Bone marrow (tissue), 2 donors: ENCODE data around the gene CEP104.

Source experiments
- DNase-seq, 2 donors: peaks; one replicate each; lab custom pipeline; 2025; lab: John Stamatoyannopoulos, UW

Gene CEP104

GRCh38 chr1:3778590-3779264 is 78.3 kb downstream of the CEP104 start:
- no peak for DNase-seq

DNA sequence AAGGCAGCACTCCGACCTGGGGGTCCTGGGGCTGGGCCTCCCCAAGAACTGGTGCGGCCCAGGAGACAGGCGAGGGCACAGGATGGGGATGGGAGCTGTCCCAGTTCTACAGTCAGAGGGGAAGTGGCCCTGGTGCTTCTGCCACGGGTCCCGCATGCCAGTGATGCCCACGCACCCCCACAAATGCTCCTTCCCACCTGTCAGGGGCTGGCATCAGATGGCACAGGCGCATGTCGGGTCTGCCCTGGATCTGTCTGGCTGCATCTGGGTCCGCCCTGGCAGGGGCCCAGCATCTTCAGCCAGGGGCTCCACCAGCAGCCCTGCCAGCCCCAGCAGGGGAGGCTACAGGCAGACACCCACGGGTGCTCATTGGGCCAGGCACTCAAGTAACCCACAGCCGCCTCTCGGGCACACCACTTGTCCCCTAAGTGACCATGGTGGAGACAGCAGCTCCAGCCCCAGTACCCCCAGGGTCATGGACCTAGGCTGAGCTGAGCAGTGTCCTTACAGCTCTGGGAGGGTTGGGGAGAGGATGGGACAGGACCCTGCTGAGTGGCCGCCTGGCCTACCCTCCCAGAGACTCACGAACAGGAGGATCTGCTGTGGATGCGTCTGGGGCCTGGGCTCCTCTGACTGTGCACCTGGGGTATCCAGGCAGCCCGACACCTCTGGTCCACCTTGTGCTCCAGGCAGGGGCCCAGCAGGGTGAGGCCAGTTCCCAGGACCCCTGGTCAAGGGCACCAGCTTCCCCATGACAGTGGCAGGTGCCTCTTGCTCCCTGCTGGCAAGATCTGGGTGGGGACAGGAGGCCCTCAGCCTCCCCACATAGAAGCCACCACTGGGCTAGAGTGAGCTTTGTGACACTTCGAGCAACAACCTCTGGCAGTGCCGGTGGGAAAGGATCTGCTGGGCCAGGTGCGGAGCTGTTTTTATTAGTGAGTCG is 79.1 kb downstream of the CEP104 start:
- DNase-seq = no peak

GRCh38 chr1:3777078-3777547 is 79.9 kb downstream of the CEP104 start:
- no peak for DNase-seq

GRCh38 chr1:3776231-3776961 is 80.6 kb downstream of the CEP104 start:
- no peak for DNase-seq

DNA sequence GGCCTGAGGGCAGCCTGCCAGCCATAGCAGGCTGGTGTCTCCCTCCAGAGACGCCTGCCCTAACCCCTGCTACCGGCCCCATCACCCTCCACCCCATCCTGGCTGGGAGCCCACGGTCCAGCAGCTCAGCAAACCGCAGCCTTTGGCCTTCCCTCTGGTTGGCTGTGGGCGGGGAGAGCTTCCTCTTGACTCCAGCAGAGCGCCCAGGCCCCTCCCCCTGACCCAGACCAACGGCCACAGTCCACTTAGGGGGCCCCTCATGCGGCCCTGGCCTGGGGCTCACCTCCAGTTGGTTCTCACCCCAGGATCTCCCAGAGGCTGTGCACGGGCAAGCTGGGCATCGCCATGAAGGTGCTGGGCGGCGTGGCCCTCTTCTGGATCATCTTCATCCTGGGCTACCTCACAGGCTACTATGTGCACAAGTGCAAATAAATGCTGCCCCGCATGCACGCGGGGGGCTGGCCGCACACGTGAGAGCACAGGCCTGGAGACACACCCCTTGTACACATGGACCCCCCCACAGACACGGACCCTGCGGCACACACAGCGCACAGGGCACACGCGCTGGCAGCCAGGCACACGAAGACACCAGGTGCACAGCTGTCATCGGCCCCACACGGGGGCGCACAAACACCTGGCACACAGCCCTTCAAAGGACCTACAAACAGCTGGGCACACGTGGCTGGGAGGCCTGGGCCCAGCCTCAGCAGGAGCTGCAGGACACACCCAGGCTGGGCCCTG is 81.4 kb downstream of the CEP104 start:
- DNase-seq = peak in 1 of 2 donors; percentile 15

GRCh38 chr1:3774946-3775489 is 82.0 kb downstream of the CEP104 start:
- DNase-seq = no peak

DNA sequence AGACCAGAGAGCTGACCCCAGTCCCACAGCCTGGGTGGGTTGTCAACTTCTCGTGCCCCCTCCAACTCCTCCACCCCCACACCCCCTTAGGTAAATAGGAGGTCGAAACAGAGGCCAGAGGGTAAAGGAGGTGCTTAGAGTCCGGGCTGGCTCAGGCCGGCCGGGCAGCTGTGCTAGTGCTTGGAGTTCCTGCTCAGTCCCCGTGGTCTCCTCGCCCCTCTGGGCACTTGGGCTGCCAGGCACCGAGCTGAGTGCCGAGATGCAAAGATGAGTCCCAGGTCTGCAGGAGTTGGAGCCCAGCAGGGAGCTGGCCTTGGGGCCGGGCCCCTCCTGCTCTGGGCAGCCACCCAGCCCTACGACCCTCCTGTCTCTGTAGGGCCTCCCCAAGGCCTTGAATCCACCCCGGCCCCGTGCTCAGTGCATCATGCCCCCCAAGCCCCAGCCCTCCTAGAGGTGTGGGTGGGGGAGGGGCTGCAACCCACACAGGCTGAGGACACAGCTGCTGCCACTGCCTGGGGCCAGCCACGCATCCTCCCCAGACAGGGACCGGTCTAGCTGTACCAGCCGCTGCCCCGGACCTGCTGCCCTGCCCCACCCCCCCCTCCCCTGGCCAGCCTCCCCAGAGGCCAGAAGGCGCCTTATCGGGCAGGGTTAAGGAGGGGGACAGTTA is 82.6 kb downstream of the CEP104 start:
- no peak for DNase-seq

DNA sequence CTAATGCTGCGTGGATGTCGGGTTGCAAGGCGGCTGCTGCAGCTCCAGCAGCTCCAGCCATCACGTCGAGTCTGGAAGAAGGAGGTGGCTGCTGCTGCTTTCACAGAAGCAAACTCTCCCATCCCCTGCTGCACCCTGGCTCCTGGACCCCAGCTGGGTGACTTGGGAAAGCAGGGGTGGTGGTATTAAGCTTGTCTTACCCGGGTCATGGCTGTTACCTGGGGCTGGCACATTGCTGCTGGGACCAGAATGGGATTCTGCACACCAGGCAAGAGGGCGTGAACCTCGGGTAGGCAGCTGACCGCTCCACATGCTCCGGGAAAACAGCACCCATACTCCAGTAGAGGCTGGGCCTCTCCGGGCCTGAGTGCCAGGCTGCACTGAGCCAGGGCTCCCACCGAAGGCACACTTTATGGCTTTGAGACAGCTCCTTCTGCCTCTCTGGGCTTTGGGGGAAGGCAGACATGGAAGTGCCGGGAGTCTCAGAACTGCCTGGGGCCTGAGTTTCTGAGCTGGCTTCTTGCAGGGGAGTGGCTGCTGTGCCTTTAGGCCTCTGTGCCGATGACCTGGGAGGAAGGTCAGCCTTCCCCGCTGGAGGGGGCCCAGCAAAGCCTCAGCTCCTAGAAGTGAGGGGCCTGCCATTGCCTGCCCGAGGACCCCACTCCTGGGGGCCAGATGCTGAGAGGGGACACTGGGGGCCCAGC is 83.3 kb downstream of the CEP104 start:
- DNase-seq = no peak

DNA sequence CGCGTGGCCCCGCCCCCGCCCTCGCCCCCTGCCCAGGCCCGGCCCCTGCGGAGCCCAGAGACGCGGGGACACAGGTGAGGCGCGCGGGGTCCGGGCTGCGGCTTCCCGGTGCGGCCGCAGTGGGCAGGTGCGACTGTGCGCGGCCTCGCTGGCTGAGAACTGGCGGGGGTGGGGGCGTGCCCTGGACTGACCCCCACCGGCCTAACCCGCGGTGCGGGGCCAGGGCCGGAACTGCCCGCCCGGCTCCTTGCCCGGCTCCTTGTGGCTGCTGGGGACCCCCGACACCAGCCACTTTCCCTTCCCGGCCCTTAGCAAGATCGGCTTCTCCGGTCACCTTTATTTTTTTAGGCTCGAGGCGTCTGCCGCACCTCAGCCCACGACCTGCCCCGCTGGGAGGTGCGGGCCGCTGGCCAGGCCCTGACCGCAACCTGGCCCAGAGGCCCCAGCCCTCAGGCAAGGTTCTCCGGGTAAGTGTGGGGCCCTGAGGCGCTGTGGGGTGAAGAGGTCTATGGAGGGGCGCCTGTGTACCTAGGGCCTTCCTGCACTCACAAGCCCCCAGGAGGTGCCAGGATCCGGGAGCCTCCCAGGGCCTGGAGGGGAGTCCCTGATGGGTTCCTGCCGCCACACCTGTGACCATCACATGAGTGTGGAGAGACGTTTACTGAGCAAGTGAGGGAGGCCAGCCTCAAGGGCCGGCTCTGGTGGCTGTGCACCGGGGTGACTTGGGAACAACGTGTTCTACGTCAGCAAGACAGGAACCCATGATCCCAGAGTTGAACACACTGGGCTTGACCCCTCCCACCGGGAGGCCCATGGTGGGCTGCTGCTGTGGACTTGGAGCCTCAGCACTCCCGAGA is 84.1 kb downstream of the CEP104 start, which contains the start of gene SMIM1:
Gene SMIM1, plus strand, starts transcription at position 35 of the 857 bp plus-strand sequence. CDS start 2,625 bp downstream, outside the sequence.
- no peak for DNase-seq

- peak; percentile 61 to 64 for DNase-seq
Measured at GRCh38 chr1:3772027-3772714, 84.8 kb downstream of the CEP104 start.

- DNase-seq = no peak
Measured at GRCh38 chr1:3771108-3772026, 85.6 kb downstream of the CEP104 start.

- no peak for DNase-seq
Measured at GRCh38 chr1:3770047-3770765, 86.8 kb downstream of the CEP104 start.

DNA sequence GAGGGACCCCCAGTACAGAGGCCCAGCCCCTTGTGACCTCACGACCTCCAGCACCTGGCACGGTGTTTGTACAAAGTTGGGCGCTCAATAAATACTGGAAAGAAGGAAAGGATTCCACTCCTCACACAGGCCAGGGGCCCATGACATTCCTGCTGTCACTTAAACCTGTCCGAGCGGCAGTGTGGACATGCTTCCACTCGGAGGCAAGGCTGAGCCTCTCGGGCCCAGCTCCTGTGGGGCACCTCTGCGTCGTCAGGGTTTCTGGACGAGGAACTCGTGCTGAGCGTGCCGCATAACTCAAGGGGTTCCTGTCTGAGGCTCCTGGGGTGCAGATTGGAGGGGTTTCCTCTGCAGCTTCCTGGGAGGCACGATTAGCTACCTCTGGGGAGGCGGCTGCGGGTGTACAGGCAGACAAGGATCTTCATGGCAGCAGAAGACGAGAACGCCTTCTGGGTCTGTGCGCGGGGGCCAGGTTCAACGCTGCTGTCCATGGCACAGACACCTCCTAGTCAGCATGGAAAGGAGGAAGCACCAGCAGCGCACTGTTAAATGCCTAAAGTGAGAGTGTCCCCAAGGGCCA is 88.1 kb downstream of the CEP104 start:
- DNase-seq = no peak

DNA sequence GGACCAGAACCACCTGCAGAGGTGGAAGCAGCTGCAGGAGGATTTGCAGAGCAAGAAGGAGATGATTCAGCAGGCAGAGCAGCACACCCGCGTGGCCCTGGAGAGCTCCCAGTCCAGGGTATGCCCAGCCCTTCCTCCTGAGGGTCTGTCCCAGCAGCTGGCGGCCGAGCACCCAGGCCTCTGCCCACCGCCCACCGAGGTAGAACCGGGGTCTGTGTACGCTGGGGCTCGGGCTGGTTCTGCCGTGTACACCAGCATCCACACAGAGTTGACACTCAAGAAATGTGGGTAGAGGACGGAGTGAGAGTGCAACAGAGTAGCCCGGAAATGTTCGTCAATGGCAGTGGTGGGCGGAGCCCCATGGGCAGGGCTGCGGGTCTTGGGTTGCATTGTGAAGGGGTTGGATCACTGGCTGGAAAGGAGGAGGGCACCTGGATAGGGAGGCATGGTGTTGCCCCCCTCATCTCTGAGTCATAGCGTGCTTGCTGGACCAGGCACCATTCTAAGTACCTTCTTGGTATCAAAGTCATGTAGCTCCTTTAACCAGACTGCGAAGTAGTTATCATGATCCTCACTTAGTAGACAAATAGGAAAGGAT is 89.6 kb downstream of the CEP104 start:
- DNase-seq = no peak

GRCh38 chr1:3763351-3764125 is 93.5 kb downstream of the CEP104 start:
- no peak for DNase-seq
